Retinal pigment epithelial cell (primary cell): ENCODE measurements around the gene LLGL2.

Source experiments
- DNase-seq: peaks from one replicate; pipeline ENCODE4 v3.0.0-alpha.2; 2010; ENCODE audit warnings: low read depth
- H3K4me3 ChIP-seq: 2 replicates; pipeline ENCODE4 v1.5.1; 2011; ENCODE audit warnings: mild to moderate bottlenecking, low read length, control low read depth, moderate library complexity
- TF ChIP-seq, protein P1 (sequence below): conservative IDR thresholded peaks from 2 replicates; pipeline ENCODE4 v1.5.1; 2011; ENCODE audit warnings: low read depth, low read length, control low read depth, inconsistent platforms

LLGL2 gene

DNA sequence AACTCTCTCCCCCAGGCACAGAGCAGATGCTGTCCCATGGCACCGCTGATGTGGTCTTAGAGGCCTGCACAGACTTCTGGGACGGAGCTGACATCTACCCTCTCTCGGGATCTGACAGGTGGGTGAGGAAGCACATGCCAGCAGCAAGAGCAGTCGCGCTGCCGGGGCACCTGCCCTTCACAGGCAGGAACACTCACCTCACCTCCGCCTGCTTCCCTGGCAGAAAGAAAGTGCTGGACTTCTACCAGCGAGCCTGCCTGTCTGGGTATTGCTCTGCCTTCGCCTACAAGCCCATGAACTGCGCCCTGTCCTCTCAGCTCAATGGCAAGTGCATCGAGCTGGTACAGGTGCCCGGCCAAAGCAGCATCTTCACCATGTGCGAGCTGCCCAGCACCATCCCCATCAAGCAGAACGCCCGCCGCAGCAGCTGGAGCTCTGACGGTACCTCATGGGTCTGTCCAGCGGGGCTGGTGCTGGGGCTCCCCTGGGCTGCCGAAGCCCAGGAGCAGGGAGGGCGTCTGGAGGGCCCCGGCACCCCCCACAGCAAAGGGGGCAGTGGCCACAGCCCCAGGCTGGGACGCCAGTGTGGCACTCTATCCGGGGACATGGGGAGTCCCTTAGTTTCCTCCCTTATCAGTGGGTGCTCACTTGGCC lies 31.9 kb upstream of the LLGL2 start:
- DNase-seq: no peak
- H3K4me3 ChIP-seq: no peak overlapping the region
- TF ChIP-seq, protein P1, sequence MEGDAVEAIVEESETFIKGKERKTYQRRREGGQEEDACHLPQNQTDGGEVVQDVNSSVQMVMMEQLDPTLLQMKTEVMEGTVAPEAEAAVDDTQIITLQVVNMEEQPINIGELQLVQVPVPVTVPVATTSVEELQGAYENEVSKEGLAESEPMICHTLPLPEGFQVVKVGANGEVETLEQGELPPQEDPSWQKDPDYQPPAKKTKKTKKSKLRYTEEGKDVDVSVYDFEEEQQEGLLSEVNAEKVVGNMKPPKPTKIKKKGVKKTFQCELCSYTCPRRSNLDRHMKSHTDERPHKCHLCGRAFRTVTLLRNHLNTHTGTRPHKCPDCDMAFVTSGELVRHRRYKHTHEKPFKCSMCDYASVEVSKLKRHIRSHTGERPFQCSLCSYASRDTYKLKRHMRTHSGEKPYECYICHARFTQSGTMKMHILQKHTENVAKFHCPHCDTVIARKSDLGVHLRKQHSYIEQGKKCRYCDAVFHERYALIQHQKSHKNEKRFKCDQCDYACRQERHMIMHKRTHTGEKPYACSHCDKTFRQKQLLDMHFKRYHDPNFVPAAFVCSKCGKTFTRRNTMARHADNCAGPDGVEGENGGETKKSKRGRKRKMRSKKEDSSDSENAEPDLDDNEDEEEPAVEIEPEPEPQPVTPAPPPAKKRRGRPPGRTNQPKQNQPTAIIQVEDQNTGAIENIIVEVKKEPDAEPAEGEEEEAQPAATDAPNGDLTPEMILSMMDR: no peak

DNA sequence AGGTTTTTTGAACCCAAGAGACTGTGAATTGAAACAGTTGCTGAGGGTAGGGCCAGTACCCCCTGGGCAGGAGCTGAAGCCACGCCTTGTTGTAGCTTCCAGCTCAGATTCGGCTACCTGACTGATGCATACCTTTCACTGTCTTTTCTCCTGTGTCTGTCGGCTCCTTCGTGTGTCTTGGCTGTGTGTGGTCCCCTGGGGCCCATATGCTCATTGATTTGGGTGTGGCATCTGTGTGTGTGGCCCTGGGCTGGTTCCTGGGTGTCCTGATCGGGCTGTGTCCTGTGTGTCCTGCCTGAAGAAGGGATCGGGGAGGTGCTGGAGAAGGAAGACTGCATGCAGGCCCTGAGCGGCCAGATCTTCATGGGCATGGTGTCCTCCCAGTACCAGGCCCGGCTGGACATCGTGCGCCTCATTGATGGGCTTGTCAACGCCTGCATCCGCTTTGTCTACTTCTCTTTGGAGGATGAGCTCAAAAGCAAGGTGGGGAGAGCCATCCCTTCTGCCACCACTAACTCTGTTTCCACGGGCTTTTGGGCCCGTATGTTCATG lies 31.1 kb upstream of the LLGL2 start:
- DNase-seq: no peak
- TF ChIP-seq, protein P1: no peak
- H3K4me3 ChIP-seq: no peak overlapping the region

DNA sequence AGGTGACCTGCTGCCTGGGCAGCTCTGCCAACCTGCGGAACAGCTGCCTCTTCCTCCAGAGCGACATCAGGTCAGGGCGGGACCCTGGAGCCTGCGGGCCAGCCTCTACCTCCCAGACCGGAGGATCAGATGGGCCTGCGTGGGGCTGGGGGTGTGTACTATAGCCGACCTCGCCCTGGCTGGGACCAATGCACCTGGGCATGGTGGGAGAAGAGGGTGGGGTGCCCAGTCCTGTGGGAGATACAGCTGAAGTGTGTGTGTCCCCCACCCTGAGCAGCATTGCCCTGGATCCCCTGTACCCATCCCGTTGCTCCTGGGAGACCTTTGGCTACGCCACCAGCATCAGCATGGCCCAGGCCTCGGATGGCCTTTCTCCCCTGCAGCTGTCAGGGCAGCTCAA lies 29.5 kb upstream of the LLGL2 start:
- no peak for DNase-seq
- TF ChIP-seq, protein P1: no peak
- H3K4me3 ChIP-seq: no peak overlapping the region

DNA sequence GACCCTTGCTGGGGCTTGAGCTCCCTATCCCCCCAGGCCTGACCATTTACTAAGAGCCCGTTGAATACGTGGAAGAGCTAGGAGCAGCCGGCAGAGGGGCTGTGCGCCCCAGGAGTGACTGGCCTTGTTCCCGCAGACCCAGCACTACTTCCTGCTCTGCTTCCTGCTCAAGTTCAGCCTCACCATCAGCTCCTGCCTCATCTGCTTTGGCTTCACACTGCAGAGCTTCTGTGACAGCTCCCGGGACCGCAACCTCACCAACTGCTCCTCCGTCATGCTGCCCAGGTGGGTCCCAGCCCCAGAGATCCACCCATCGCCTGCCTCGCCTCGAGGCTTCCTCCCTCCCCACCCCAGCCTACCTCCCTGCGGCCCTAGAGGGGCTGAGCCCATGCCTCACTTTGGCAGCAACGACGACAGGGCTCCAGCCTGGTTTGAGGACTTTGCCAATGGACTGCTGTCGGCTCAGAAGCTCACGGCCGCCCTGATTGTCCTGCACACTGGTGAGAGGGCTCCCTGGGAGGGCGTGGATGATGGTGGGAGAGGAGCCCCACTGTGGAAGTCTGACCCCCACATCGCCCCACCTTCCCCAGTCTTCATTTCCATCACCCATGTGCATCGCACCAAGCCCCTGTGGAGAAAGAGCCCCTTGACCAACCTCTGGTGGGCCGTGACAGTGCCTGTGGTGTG lies 27.3 kb upstream of the LLGL2 start:
- TF ChIP-seq, protein P1: no peak
- H3K4me3 ChIP-seq: no peak overlapping the region
- DNase-seq: no peak

DNA sequence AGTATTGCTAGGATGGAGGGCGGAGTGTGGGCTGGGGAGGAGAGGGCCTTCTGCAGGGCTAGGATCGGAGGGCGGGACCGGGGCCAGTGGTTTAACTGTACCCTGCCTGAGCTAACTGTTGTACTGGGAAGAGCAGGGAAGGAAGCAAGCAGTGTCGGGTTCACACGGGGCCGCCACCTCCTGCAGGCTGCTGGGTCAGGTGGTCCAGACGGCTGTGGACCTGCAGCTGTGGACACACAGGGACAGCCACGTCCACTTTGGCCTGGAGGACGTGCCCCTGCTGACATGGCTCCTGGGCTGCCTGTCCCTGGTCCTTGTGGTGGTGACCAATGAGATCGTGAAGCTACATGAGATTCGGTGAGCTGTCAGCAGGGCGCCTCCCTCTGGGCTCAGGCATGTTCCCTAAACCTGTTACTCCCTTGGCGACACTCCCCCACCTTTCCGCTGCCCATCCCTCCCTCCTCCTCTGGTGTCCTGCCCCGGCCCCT lies 26.7 kb upstream of the LLGL2 start:
- TF ChIP-seq, protein P1: no peak
- H3K4me3 ChIP-seq: no peak overlapping the region
- no peak for DNase-seq

DNA sequence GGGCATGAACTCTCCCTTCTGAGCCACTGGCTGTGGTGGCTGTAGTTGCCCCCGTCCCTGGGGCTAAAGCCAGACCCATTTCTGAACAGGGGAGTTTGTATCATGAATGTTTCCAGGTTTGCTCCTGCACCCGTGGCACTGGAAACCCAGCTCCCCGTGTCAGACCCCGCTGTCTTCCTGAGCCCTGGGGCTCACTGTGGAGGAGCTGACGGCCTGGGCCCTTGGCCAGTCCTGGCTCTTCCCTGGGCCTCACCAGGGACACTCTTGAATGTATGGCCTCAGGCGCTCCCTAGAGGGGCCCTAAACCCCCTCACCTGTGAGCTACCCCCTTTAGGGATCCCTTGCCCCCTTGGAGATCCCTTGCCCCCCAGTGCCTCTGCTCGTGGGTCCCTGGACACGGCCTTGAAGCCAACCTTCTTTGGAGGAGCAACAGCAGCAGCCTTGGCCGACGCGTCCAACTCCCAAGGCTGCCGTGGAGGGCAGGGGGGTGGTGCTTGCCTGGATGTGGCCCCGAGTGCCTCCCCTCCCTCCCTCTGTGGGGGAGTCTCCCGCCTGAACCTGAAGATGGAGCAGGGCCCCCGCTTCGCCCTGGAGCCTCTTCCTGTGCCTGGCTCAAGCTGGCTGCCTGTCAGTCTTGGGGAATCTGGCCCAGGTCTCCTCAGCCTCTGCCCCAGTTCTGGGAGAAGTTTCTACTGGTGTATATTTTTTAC lies 26.0 kb upstream of the LLGL2 start:
- TF ChIP-seq, protein P1: no peak
- DNase-seq: no peak
- no peak overlapping the region for H3K4me3 ChIP-seq
